ENCODE results near the gene STARD7.

GRCh38 chr2:96233436-96233835 is 24.8 kb upstream of the STARD7 start:
- TF ChIP-seq CTCF (IDR thresholded peaks at IDR 0.05; ENCODE audit: low read depth, low read length, missing input control) (no peak), RAD21 (IDR thresholded peaks at IDR 0.05) (no peak), MAX (IDR thresholded peaks at IDR 0.05) (no peak), RXRA (IDR thresholded peaks at IDR 0.05) (no peak), YY1 (IDR thresholded peaks at IDR 0.05) (no peak), REST (IDR thresholded peaks at IDR 0.05) (no peak), JUND (IDR thresholded peaks at IDR 0.05) (no peak), ATF3 (IDR thresholded peaks at IDR 0.05) (no peak), SP1 (IDR thresholded peaks at IDR 0.05) (no peak), EGR1 (IDR thresholded peaks at IDR 0.05; ENCODE audit: low read depth in 2 of 2) (no peak), FOXA1 (IDR thresholded peaks at IDR 0.05) (no peak), TAF1 (conservative IDR thresholded peaks at IDR 0.05) (no peak), NR2F2 (IDR thresholded peaks at IDR 0.05) (no peak)

Measured in liver (tissue), 3 donors.